Parathyroid adenoma (tissue), 2 donors: ENCODE results near the gene NPC1L1.

Experiments used
- H2AFZ ChIP-seq: fragments of 300-600 bp; sonication (generic); one replicate; pipeline ENCODE4 v1.7.0; 2017; ENCODE audit warnings: antibody characterized with exemption, mild to moderate bottlenecking
- H3K27ac ChIP-seq: fragments of 300-600 bp; sonication (generic); one replicate; pipeline ENCODE4 v1.7.0; 2017
- H3K27me3 ChIP-seq: fragments of 300-600 bp; sonication (generic); one replicate; pipeline ENCODE4 v1.7.0; 2017; ENCODE audit warnings: low read length; ENCODE audit not compliant: control insufficient read depth, insufficient read depth
- H3K36me3 ChIP-seq: fragments of 300-600 bp; sonication (generic); one replicate; pipeline ENCODE4 v1.7.0; 2017; ENCODE audit warnings: low read length; ENCODE audit not compliant: control insufficient read depth, insufficient read depth
- H3K4me1 ChIP-seq: fragments of 300-600 bp; sonication (generic); one replicate; pipeline ENCODE4 v1.7.0; 2017; ENCODE audit warnings: control low read depth
- H3K4me2 ChIP-seq: fragments of 300-600 bp; sonication (generic); one replicate; pipeline ENCODE4 v1.7.0; 2017; ENCODE audit warnings: low read length
- H3K4me3 ChIP-seq: fragments of 300-600 bp; sonication (generic); one replicate; pipeline ENCODE4 v1.7.0; 2017; ENCODE audit warnings: low read depth, low read length
- H3K79me2 ChIP-seq: fragments of 300-600 bp; sonication (generic); one replicate; pipeline ENCODE4 v1.7.0; 2017; ENCODE audit warnings: control low read depth
- H3K9ac ChIP-seq: fragments of 300-600 bp; sonication (generic); one replicate; pipeline ENCODE4 v1.7.0; 2017; ENCODE audit warnings: mild to moderate bottlenecking
- H3K9me3 ChIP-seq: fragments of 300-600 bp; sonication (generic); one replicate; pipeline ENCODE4 v1.7.0; 2017; ENCODE audit warnings: low read length; ENCODE audit not compliant: control insufficient read depth
- CTCF ChIP-seq: fragments of 300-600 bp; sonication (generic); IDR thresholded peaks from one replicate; pipeline ENCODE4 v1.7.0; 2017; ENCODE audit warnings: antibody characterized with exemption, mild to moderate bottlenecking
- donor health status: primary hyperparathyroidism.

NPC1L1 gene

GRCh38 chr7:44466300-44467216, 74.6 kb downstream of the NPC1L1 start:
- H3K27me3 ChIP-seq: no peaks in the 10 kb centered on the region
- H3K79me2 ChIP-seq: peaks cover 67% of the 10 kb centered on the region
- no peak overlapping the region for H3K27ac ChIP-seq
- no peak overlapping the region for H2AFZ ChIP-seq
- H3K9ac ChIP-seq: no peak overlapping the region
- peaks cover 14% of the 10 kb centered on the region for H3K4me1 ChIP-seq
- H3K4me3 ChIP-seq: no peak overlapping the region
- no peak for TF ChIP-seq CTCF
- no peaks in the 10 kb centered on the region for H3K9me3 ChIP-seq
- H3K36me3 ChIP-seq: no peaks in the 10 kb centered on the region
- H3K4me2 ChIP-seq: no peak overlapping the region

GRCh38 chr7:44465490-44465889, 75.6 kb downstream of the NPC1L1 start:
- Histone ChIP-seq H3K4me3 (no peak overlapping the region), H3K4me2 (no peak overlapping the region), H3K27ac (no peak overlapping the region), H2AFZ (no peak overlapping the region), H3K4me1 (peaks cover 14% of the 10 kb centered on the region), H3K79me2 (peaks cover 70% of the 10 kb centered on the region), H3K9ac (no peak overlapping the region), H3K9me3 (no peaks in the 10 kb centered on the region), H3K27me3 (no peaks in the 10 kb centered on the region), H3K36me3 (no peaks in the 10 kb centered on the region)
- no peak for TF ChIP-seq CTCF

- Histone ChIP-seq H3K79me2 (peaks cover 72% of the 10 kb centered on the region), H3K4me1 (peaks cover 2% of the 10 kb centered on the region), H3K27ac (no peak overlapping the region), H3K9me3 (no peaks in the 10 kb centered on the region), H3K9ac (no peak overlapping the region), H3K27me3 (no peaks in the 10 kb centered on the region), H3K36me3 (no peaks in the 10 kb centered on the region), H2AFZ (no peak overlapping the region), H3K4me3 (no peak overlapping the region), H3K4me2 (no peak overlapping the region)
- TF ChIP-seq CTCF: peak; percentile 31
Measured at GRCh38 chr7:44463169-44463808, 77.8 kb downstream of the NPC1L1 start.
